HCT116 (cell line): ENCODE data around the gene TAOK3.
"Not testable (repeated sequence)": the region's sequence is repeated elsewhere in the genome, so short reads cannot be mapped to it uniquely, and the experiment has no call there.

Experiments
- CBX3 ChIP-seq: IDR thresholded peaks from 2 replicates; pipeline ENCODE4 v1.6.1; 2012; ENCODE audit warnings: low read depth
- CTCF ChIP-seq, 3 experiments: fragments of 200-600 bp in 1 of 3; sonication (generic) in 1 of 3; IDR thresholded peaks in 2 of 3; conservative IDR thresholded peaks in 1 of 3; 2 replicates each; pipeline ENCODE4 v1.5.1; 2012 to 2017; ENCODE audit warnings: low read depth in 2 of 3, low read length in 2 of 3, antibody characterized with exemption in 1 of 3, borderline replicate concordance in 1 of 3, control low read depth in 1 of 3, mild to moderate bottlenecking in 1 of 3, mixed read lengths in 1 of 3, mixed run types in 1 of 3, moderate library complexity in 1 of 3; ENCODE audit not compliant: insufficient read depth in 1 of 3
- EGR1 ChIP-seq: IDR thresholded peaks from 2 replicates; pipeline ENCODE4 v1.6.1; 2012; ENCODE audit warnings: low read depth
- MAX ChIP-seq: IDR thresholded peaks from 2 replicates; pipeline ENCODE4 v1.6.1; 2012
- POLR2A ChIP-seq: IDR thresholded peaks from 2 replicates; pipeline ENCODE4 v1.7.0; 2011; ENCODE audit warnings: borderline replicate concordance; ENCODE audit not compliant: insufficient read depth, insufficient read length; ENCODE audit errors: extremely low read depth
- POLR2AphosphoS5 ChIP-seq: IDR thresholded peaks from 2 replicates; pipeline ENCODE4 v1.6.1; 2011; ENCODE audit warnings: mild to moderate bottlenecking, low read depth, low read length, moderate library complexity
- SIN3A ChIP-seq: IDR thresholded peaks from 2 replicates; pipeline ENCODE4 v1.6.1; 2012; ENCODE audit warnings: low read depth
- SP1 ChIP-seq: IDR thresholded peaks from 2 replicates; pipeline ENCODE4 v1.6.1; 2012; ENCODE audit warnings: low read depth
- ZBTB33 ChIP-seq: IDR thresholded peaks from 2 replicates; pipeline ENCODE4 v1.6.1; 2011; ENCODE audit warnings: mild to moderate bottlenecking, low read length, moderate library complexity; ENCODE audit not compliant: insufficient replicate concordance; ENCODE audit errors: extremely low read depth

GRCh38 chr12:118129436-118129835 lies 243.3 kb downstream of the TAOK3 start:
- not testable (repeated sequence) for TF ChIP-seq POLR2A; CTCF (IDR thresholded peaks at IDR 0.05 in 2 of 3, conservative IDR thresholded peaks at IDR 0.05 in 1 of 3; ENCODE audit: borderline replicate concordance in 1 of 3, insufficient read depth in 1 of 3, low read depth in 2 of 3, low read length in 2 of 3); POLR2AphosphoS5; CBX3; ZBTB33; SIN3A; SP1; MAX; EGR1
